Stimulated activated CD4-positive, alpha-beta T cell treated with anti-CD3 and anti-CD28 coated beads, Interleukin-15, amount 100 ng/mL, for 1 hour (primary cell): ENCODE results near the gene SAP30BP.
A peak's percentile ranks its signal among the peaks of the same experiment; 100 is the strongest.

Source experiments
- DNase-seq, 2 donors: peaks; one replicate each; pipeline ENCODE4 v3.0.0-alpha.2; 2020; ENCODE audit warnings: low read depth in 1 of 2, low spot score in 1 of 2

The SAP30BP gene

GRCh38 chr17:75666959-75667790, at the start of gene SAP30BP, which contains the start of gene RECQL5:
Gene SAP30BP, plus strand, starts transcription at chr17:75667338. Its CDS starts 35 bp downstream, at chr17:75667373.
Gene RECQL5, minus strand, starts transcription at chr17:75667154. Its CDS starts 597 bp downstream, at chr17:75666557.
- peak; percentile 94 to 96 for DNase-seq

GRCh38 chr17:75617675-75618074, 49.5 kb upstream of the SAP30BP start:
- DNase-seq: no peak

GRCh38 chr17:75619506-75620431, 47.4 kb upstream of the SAP30BP start:
- no peak for DNase-seq

- no peak for DNase-seq
These were observed 45.6 kb upstream of the SAP30BP start for GRCh38 chr17:75621489-75621888.

- DNase-seq: no peak
These were observed 45.1 kb upstream of the SAP30BP start for GRCh38 chr17:75622076-75622475.

GRCh38 chr17:75622771-75623273, 44.3 kb upstream of the SAP30BP start:
- no peak for DNase-seq

GRCh38 chr17:75623386-75623785, 43.8 kb upstream of the SAP30BP start:
- DNase-seq: no peak

- no peak for DNase-seq
These were observed 43.1 kb upstream of the SAP30BP start for GRCh38 chr17:75624021-75624420.

GRCh38 chr17:75624714-75625345, 42.3 kb upstream of the SAP30BP start:
- DNase-seq: no peak

GRCh38 chr17:75625813-75626486, 41.2 kb upstream of the SAP30BP start:
- DNase-seq: no peak

- DNase-seq: no peak
These were observed 40.6 kb upstream of the SAP30BP start for GRCh38 chr17:75626496-75627038.

- no peak for DNase-seq
These were observed 40.0 kb upstream of the SAP30BP start for GRCh38 chr17:75627094-75627493.

- DNase-seq: no peak
These were observed 38.7 kb upstream of the SAP30BP start for GRCh38 chr17:75628425-75628824.

GRCh38 chr17:75629157-75629556, 38.0 kb upstream of the SAP30BP start:
- DNase-seq: no peak

- DNase-seq: no peak
These were observed 36.8 kb upstream of the SAP30BP start for GRCh38 chr17:75630071-75630917.

- no peak for DNase-seq
These were observed 35.8 kb upstream of the SAP30BP start for GRCh38 chr17:75631353-75631752.

GRCh38 chr17:75632428-75632827, 34.7 kb upstream of the SAP30BP start:
- no peak for DNase-seq

- peak; percentile 72 to 76 for DNase-seq
These were observed 34.2 kb upstream of the SAP30BP start, which contains the start of gene SMIM5 for GRCh38 chr17:75632863-75633485. Gene SMIM5, plus strand, starts transcription at chr17:75633434. Its CDS starts 6,768 bp downstream, at chr17:75640202.
